MM.1S (cell line): ENCODE measurements around the gene SHCBP1.

Experiments used
- CTCF ChIP-seq: fragments of 300-600 bp; sonication (generic); IDR thresholded peaks from 2 replicates; pipeline ENCODE4 v1.5.1; 2016; ENCODE audit warnings: antibody characterized with exemption, low read length, mixed read lengths
- EZH2 ChIP-seq: fragments of 300-600 bp; sonication (generic); optimal IDR thresholded peaks from 2 replicates; pipeline ENCODE3; 2017; ENCODE audit warnings: low read depth, mild to moderate bottlenecking, antibody characterized with exemption, low read length, mixed read lengths
- EZH2phosphoT487 ChIP-seq: fragments of 300-600 bp; sonication (generic); IDR thresholded peaks from 2 replicates; pipeline ENCODE4 v1.6.1; 2018; ENCODE audit warnings: antibody characterized with exemption, low read length

GRCh38 chr16:46569231-46569735, 51.9 kb downstream of the SHCBP1 start:
- TF ChIP-seq EZH2 (no peak), CTCF (no peak), EZH2phosphoT487 (no peak)
